Measurements from ENCODE around the gene ZFP42.
"Not testable (repeated sequence)": the region's sequence is repeated elsewhere in the genome, so short reads cannot be mapped to it uniquely, and the experiment has no call there.

ZFP42 gene

GRCh38 chr4:188023682-188024081 lies 28.1 kb downstream of the ZFP42 start:
- DNase-seq: no peak

DNA sequence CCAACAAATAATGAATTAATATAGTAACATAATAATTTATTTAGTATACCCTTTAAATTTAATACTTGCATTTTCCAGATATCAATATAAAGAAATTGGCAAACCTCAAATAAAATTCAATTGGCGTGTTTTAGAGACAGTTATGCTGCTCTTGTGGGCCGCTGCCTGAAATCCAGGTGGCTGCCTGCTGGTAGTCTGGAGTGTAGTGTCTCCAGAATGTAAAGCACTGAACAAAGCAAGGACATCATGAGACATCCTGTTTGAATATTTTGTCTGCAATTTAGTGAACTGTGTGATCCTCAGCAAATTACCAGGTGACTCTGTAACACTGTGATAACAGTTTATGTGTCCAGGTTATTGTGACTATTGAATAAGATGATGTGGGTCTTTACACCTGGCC lies 29.9 kb downstream of the ZFP42 start:
- DNase-seq: no peak

GRCh38 chr4:188029114-188029513 lies 33.5 kb downstream of the ZFP42 start:
- no peak for DNase-seq

DNA sequence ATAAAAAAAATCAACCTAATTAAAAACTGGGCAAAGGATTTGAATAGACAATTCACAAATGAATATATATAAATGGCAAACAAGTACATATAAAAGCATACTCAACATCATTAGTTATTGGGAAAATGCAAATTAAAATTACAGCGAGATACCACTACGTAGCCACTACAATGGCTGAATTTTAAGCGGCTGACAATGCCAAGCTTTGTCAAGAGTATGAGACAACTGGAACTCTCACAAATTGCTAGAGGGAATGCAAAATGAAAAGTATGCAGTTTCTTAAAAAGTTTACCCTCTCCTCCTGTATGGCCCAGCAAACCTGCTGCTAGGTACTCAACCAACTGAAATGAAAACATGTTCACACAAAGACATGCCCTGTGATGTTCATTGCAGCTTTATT lies 34.8 kb downstream of the ZFP42 start:
- DNase-seq: no peak

GRCh38 chr4:188031751-188032150 lies 36.2 kb downstream of the ZFP42 start:
- DNase-seq: no peak

DNA sequence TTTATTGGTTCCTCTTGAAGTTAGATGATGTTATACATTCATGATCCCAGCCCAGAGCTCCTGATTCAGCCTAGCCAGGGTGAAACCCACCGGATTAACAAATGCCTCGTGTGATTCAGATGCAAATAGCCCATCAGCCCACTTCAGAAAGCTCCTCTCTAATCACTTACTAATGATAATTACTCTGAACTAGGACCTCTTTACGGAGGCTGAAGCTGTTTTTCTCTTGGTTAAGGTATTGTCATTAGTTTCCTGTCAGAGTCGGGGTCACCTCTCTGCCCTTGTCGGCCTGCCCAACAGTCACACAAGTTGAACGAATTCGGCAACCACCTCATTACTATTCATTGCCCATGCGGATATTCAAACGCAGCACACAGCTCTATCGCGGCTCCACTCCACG lies 36.6 kb downstream of the ZFP42 start:
- no peak for DNase-seq

GRCh38 chr4:188032583-188032982 lies 37.0 kb downstream of the ZFP42 start:
- DNase-seq: no peak

GRCh38 chr4:188037003-188037713 lies 41.6 kb downstream of the ZFP42 start:
- DNase-seq: no peak

- no peak for DNase-seq
These were observed 46.1 kb downstream of the ZFP42 start for GRCh38 chr4:188041721-188042120.

DNA sequence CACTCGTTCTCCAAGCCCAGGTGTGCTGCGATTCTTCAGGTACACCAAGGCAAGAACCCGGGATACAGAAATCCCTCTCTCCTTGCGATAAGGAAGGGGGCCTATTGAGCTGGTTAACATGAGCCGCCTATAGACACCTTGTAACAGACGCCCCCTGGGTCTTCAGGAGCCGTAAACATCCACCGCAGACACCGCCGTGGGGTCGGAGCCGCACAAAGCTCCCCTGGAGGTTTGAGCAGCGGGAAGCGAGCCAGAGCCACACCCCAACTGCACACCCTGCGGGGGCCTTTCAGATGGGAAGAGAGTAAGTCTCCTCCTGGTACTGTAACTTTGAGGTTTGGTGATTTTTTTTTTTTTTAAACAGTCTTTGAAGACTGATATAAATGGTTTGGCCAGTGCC lies 46.6 kb downstream of the ZFP42 start:
- no peak for DNase-seq

DNA sequence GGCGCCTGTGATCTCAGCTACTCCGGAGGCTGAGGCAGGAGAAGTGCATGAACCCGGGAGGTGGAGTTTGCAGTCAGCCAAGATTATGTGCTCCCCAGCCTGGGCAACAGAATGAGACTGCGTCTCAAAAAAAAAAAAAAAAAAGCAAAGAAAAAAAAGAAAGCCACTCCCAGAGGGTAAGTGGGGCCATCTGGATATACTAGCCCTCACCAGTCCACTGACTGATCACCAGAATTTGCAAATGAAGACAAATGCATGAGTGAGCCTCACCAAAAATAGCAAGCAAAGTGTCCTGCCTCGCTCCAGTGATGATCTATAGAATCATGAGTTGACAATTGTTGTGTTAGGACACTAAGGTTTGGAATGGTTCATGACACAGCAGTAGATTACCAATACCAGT lies 47.6 kb downstream of the ZFP42 start:
- no peak for DNase-seq

- not testable (repeated sequence) for DNase-seq
These were observed 49.9 kb downstream of the ZFP42 start for GRCh38 chr4:188045461-188045860.

- no peak for DNase-seq
These were observed 51.1 kb downstream of the ZFP42 start for GRCh38 chr4:188046657-188047056.

GRCh38 chr4:188053302-188053701 lies 57.7 kb downstream of the ZFP42 start:
- DNase-seq: no peak
